GM12878 (cell line): ENCODE results near the gene KLHL15. TPM values are rescaled to one million over a fixed set of nuclear protein-coding genes. Genes with fewer than 3 reads are reported as not detected.

Experiments used
- ATAC-seq: fragments of 200-7000 bp; cut with Tn5 transposase; 3 replicates; pipeline ENCODE4 v1.9.1; 2020; ENCODE audit warnings: mild to moderate bottlenecking, moderate library complexity
- BruUV-seq: library from RNA; stranded (reverse); fragments of 400-500 nt; replicated peaks from 2 replicates; lab custom pipeline; 2021; lab: Mats Ljungman, UMichigan
- CTCF ChIA-PET: fragments of 300-600 bp; sonication (Branson Sonifier 250); formaldehyde crosslinking; extraction: SDS; loops from one replicate; lab custom pipeline; 2021; ENCODE audit warnings: inconsistent platforms; lab: Yijun Ruan, JAX
- POLR2A ChIA-PET: fragments of 350-600 bp; formaldehyde crosslinking; extraction: SDS; loops from one replicate; lab custom pipeline; 2021; ENCODE audit warnings: inconsistent platforms; lab: Charles Lee
- RAD21 ChIA-PET: fragments of 300-600 bp; sonication (Branson Sonifier 250); formaldehyde crosslinking; loops from one replicate; lab custom pipeline; 2023; ENCODE audit warnings: antibody characterized with exemption; ENCODE audit not compliant: unreplicated experiment; lab: Charles Lee
- SMC1A ChIA-PET: fragments of 300-600 bp; sonication (Branson Sonifier 250); formaldehyde crosslinking; loops from one replicate; lab custom pipeline; 2023; ENCODE audit not compliant: unreplicated experiment, uncharacterized antibody; lab: Charles Lee
- DNase-seq: peaks from one replicate; pipeline ENCODE4 v3.0.0-alpha.2; 2011; ENCODE audit warnings: low read depth, low spot score
- FAIRE-seq: peaks from 3 replicates; lab custom pipeline; 2011; peaks lifted over from hg19 to GRCh38; lab: Jason Lieb, UNC
- H2AFZ ChIP-seq: 2 replicates; pipeline ENCODE4 v1.6.0; 2011; ENCODE audit warnings: low read depth, low read length, control low read depth; ENCODE audit not compliant: control insufficient read depth
- H3K27ac ChIP-seq: 2 replicates; pipeline ENCODE4 v1.5.1; 2011; ENCODE audit warnings: control low read depth; ENCODE audit not compliant: control insufficient read depth, insufficient read depth
- H3K27me3 ChIP-seq, 2 experiments: replicated peaks in 1 of 2; 2 replicates each; pipeline versions ENCODE4 v1.6.0 to v1.6.1; 2011; ENCODE audit warnings: low read length in 1 of 2; ENCODE audit not compliant: control insufficient read depth in 2 of 2, insufficient read depth in 2 of 2
- H3K36me3 ChIP-seq, 2 experiments: 2 replicates each; pipeline ENCODE4 v1.5.1; 2011; ENCODE audit warnings: low read length in 1 of 2; ENCODE audit not compliant: control insufficient read depth in 2 of 2, insufficient read depth in 2 of 2
- H3K4me1 ChIP-seq: 2 replicates; pipeline ENCODE4 v1.6.1; 2011; ENCODE audit warnings: mild to moderate bottlenecking, low read length, moderate library complexity, mixed read lengths; ENCODE audit not compliant: control insufficient read depth, insufficient read depth
- H3K4me2 ChIP-seq: 2 replicates; pipeline ENCODE4 v1.6.0; 2011; ENCODE audit warnings: control low read depth; ENCODE audit not compliant: control insufficient read depth, insufficient read depth
- H3K4me3 ChIP-seq: fragments of 200-600 bp; sonication (generic); 2 replicates; pipeline ENCODE4 v1.5.1; 2016
- H3K79me2 ChIP-seq: 2 replicates; pipeline ENCODE4 v1.6.0; 2011; ENCODE audit warnings: low read length; ENCODE audit not compliant: control insufficient read depth, insufficient read depth
- H3K9ac ChIP-seq: 2 replicates; pipeline ENCODE4 v1.8.0; 2011; ENCODE audit warnings: low read length, control low read depth, mixed read lengths; ENCODE audit not compliant: control insufficient read depth, insufficient read depth
- H3K9me3 ChIP-seq: replicated peaks from 3 replicates; pipeline ENCODE4 v1.5.1; 2011; ENCODE audit warnings: mild to moderate bottlenecking, low read length; ENCODE audit not compliant: control insufficient read depth, insufficient read depth
- H4K20me1 ChIP-seq: 2 replicates; pipeline ENCODE4 v1.6.0; 2011; ENCODE audit not compliant: control insufficient read depth, insufficient read depth
- HDAC2 ChIP-seq: fragments of 200-600 bp; sonication (generic); IDR thresholded peaks from 2 replicates; pipeline ENCODE4 v1.6.1; 2017
- HDGF ChIP-seq: fragments of 450-650 bp; IDR thresholded peaks from 2 replicates; pipeline ENCODE4 v1.6.1; 2016; ENCODE audit warnings: antibody characterized with exemption
- IKZF2 ChIP-seq, 2 experiments: fragments of 450-650 bp; IDR thresholded peaks; 2 replicates each; pipeline ENCODE4 v1.6.1; 2017; ENCODE audit warnings: mild to moderate bottlenecking in 2 of 2, moderate library complexity in 2 of 2
- SPI1 ChIP-seq: IDR thresholded peaks from 2 replicates; pipeline ENCODE4 v1.6.1; 2011; ENCODE audit warnings: low read depth, mild to moderate bottlenecking, low read length, moderate library complexity, borderline replicate concordance; ENCODE audit not compliant: insufficient read depth
- TCF7 ChIP-seq: IDR thresholded peaks from 2 replicates; pipeline ENCODE4 v1.6.1; 2014; ENCODE audit warnings: antibody characterized with exemption, borderline replicate concordance
- WGBS: methylation state at CpG from one replicate; pipeline ENCODE4 v1.1.6; 2016; ENCODE audit warnings: low lambda C conversion rate; ENCODE audit not compliant: insufficient replicate concordance, insufficient coverage; ENCODE audit errors: missing lambda C conversion rate; 5-methylcytosine and 5-hydroxymethylcytosine counted together
- in situ Hi-C: fragments of 300-500 bp; cut with MboI; formaldehyde crosslinking; loops from 9 replicates; pipeline ENCODE4 v1.14.3; 2018; ENCODE audit warnings: mixed read lengths
- intact Hi-C: fragments of 100-400 bp; cut with micrococcal nuclease; formaldehyde crosslinking; loops from one replicate; pipeline ENCODE4 v1.14.2; 2022; ENCODE audit not compliant: unreplicated experiment
- polyA plus RNA-seq, 11 experiments: library from polyadenylated mRNA; depleted of rRNA in 4 of 11; unstranded in 6 of 11; stranded (reverse) in 5 of 11; fragments of >200 nt; fragmentation: Nextera tagmentation in 4 of 11; fragmentation: Illumina TruSeq in 1 of 11; extraction: Ambion mirVana in 4 of 11; extraction: Trizol in 1 of 11; gene quantifications; 1 replicate in 1 of 11; 2 replicates in 10 of 11; pipeline versions ENCODE4 v1.2.1 to v1.2.3, GENCODE V29; 2011 to 2016; ENCODE audit warnings: inconsistent platforms in 2 of 11, missing spikeins in 2 of 11, low read depth in 1 of 11
- total RNA-seq, 4 experiments: library from RNA; depleted of rRNA in 3 of 4; stranded (reverse); fragments of >200 nt in 3 of 4; fragmentation: Illumina TruSeq in 1 of 4; extraction: Trizol in 1 of 4; gene quantifications; 2 replicates each; pipeline versions ENCODE4 v1.2.1 to v1.2.3, GENCODE V29; 2013 to 2021
- TF ChIP-seq, protein P1 (sequence below): IDR thresholded peaks from 2 replicates; pipeline ENCODE4 v1.6.1; 2011; ENCODE audit warnings: low read depth, mild to moderate bottlenecking, low read length, moderate library complexity, borderline replicate concordance; ENCODE audit errors: extremely low read depth
- TF ChIP-seq, protein P2 (sequence below): fragments of 450-650 bp; formaldehyde crosslinking; IDR thresholded peaks from 2 replicates; pipeline ENCODE4 v1.4.0; 2022; ENCODE audit warnings: mild to moderate bottlenecking, moderate library complexity
- TF ChIP-seq, protein P3 (sequence below): fragments of 450-650 bp; IDR thresholded peaks from 2 replicates; pipeline ENCODE4 v1.6.1; 2018; ENCODE audit warnings: mild to moderate bottlenecking, low read depth, moderate library complexity; ENCODE audit not compliant: partially characterized antibody
- TF ChIP-seq, protein P4 (sequence below): fragments of 450-650 bp; IDR thresholded peaks from 2 replicates; pipeline ENCODE4 v1.6.1; 2017; ENCODE audit warnings: antibody characterized with exemption, mild to moderate bottlenecking, moderate library complexity

The KLHL15 gene
- total and polyA plus RNA-seq, 10 of the 15 experiments (the other 5 are each of a cell fraction or from before 2014, with no cell fraction given), result 1.4 to 7.0 (median 3.7) TPM

DNA sequence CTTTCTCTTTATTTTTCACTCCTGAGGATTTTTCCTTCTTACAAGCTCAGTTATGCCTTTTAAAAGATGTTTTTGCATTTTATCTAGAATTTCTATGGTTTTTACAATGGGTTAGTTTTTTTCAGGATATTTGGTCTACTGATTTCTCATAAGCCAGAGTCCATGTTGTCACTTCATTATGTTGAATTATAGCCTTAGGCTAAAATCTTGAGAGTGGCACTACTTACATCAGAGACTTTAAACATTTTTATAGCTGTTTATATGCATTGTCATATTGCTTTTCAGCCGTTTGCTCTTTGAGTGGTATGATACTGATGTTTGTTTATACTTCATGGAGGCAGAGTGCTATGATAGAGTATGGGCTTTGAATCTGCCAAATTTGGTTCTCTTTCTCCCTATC, 82.8 kb downstream of the KLHL15 start:
- Histone ChIP-seq H3K9me3 (no peaks in the 10 kb centered on the region), H3K4me2 (no peak overlapping the region), H3K36me3 (no peaks in the 10 kb centered on the region), H4K20me1 (no peaks in the 10 kb centered on the region), H3K4me1 (no peaks in the 10 kb centered on the region), H3K79me2 (no peaks in the 10 kb centered on the region), H3K27ac (no peak overlapping the region), H3K27me3 (peaks cover 0 to 3% of the 10 kb centered on the region in 2 experiments; a peak in 1 of 4 replicates), H3K9ac (no peak overlapping the region), H3K4me3 (no peak overlapping the region), H2AFZ (no peak overlapping the region)
- ATAC-seq (no peak), DNase-seq (no peak), FAIRE-seq (no peak)
- POLR2A ChIA-PET, result interaction anchor here (1.1 kb wide), 1 partner anchor 70 kb away, joined by 3 read pairs; no protein-coding TSS in a partner anchor
- CTCF ChIA-PET, result interaction anchor here (1.2 kb wide), 1 partner anchor 84 kb away, joined by 3 read pairs; no protein-coding TSS in a partner anchor
- SMC1A ChIA-PET, result no interaction called here
- BruUV-seq, result no TSS peak
- TF ChIP-seq HDAC2 (no peak), SPI1 (no peak), HDGF (no peak), IKZF2 (IDR thresholded peaks at IDR 0.05) (no peak), TCF7 (no peak)
- TF ChIP-seq, protein P1, sequence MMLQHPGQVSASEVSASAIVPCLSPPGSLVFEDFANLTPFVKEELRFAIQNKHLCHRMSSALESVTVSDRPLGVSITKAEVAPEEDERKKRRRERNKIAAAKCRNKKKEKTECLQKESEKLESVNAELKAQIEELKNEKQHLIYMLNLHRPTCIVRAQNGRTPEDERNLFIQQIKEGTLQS, result no peak
- TF ChIP-seq, protein P2, sequence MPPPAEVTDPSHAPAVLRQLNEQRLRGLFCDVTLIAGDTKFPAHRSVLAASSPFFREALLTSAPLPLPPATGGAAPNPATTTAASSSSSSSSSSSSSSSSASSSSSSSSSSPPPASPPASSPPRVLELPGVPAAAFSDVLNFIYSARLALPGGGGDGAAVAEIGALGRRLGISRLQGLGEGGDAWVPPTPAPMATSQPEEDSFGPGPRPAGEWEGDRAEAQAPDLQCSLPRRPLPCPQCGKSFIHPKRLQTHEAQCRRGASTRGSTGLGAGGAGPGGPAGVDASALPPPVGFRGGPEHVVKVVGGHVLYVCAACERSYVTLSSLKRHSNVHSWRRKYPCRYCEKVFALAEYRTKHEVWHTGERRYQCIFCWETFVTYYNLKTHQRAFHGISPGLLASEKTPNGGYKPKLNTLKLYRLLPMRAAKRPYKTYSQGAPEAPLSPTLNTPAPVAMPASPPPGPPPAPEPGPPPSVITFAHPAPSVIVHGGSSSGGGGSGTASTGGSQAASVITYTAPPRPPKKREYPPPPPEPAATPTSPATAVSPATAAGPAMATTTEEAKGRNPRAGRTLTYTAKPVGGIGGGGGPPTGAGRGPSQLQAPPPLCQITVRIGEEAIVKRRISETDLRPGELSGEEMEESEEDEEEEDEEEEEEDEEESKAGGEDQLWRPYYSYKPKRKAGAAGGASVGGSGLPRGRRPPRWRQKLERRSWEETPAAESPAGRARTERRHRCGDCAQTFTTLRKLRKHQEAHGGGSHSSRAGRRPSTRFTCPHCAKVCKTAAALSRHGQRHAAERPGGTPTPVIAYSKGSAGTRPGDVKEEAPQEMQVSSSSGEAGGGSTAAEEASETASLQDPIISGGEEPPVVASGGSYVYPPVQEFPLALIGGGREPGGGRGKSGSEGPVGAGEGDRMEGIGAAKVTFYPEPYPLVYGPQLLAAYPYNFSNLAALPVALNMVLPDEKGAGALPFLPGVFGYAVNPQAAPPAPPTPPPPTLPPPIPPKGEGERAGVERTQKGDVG (CRISPR knock-in tag), result no peak
- TF ChIP-seq, protein P3, sequence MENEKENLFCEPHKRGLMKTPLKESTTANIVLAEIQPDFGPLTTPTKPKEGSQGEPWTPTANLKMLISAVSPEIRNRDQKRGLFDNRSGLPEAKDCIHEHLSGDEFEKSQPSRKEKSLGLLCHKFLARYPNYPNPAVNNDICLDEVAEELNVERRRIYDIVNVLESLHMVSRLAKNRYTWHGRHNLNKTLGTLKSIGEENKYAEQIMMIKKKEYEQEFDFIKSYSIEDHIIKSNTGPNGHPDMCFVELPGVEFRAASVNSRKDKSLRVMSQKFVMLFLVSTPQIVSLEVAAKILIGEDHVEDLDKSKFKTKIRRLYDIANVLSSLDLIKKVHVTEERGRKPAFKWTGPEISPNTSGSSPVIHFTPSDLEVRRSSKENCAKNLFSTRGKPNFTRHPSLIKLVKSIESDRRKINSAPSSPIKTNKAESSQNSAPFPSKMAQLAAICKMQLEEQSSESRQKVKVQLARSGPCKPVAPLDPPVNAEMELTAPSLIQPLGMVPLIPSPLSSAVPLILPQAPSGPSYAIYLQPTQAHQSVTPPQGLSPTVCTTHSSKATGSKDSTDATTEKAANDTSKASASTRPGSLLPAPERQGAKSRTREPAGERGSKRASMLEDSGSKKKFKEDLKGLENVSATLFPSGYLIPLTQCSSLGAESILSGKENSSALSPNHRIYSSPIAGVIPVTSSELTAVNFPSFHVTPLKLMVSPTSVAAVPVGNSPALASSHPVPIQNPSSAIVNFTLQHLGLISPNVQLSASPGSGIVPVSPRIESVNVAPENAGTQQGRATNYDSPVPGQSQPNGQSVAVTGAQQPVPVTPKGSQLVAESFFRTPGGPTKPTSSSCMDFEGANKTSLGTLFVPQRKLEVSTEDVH, result no peak
- TF ChIP-seq, protein P4, sequence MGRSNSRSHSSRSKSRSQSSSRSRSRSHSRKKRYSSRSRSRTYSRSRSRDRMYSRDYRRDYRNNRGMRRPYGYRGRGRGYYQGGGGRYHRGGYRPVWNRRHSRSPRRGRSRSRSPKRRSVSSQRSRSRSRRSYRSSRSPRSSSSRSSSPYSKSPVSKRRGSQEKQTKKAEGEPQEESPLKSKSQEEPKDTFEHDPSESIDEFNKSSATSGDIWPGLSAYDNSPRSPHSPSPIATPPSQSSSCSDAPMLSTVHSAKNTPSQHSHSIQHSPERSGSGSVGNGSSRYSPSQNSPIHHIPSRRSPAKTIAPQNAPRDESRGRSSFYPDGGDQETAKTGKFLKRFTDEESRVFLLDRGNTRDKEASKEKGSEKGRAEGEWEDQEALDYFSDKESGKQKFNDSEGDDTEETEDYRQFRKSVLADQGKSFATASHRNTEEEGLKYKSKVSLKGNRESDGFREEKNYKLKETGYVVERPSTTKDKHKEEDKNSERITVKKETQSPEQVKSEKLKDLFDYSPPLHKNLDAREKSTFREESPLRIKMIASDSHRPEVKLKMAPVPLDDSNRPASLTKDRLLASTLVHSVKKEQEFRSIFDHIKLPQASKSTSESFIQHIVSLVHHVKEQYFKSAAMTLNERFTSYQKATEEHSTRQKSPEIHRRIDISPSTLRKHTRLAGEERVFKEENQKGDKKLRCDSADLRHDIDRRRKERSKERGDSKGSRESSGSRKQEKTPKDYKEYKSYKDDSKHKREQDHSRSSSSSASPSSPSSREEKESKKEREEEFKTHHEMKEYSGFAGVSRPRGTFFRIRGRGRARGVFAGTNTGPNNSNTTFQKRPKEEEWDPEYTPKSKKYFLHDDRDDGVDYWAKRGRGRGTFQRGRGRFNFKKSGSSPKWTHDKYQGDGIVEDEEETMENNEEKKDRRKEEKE, result no peak
- RAD21 ChIA-PET, result interaction anchor here (0.7 to 1.7 kb wide), 2 partner anchors 298 to 993 kb away, joined by 3 read pairs; no protein-coding TSS in a partner anchor
- in situ Hi-C loops (no loop called here), intact Hi-C loops (no loop called here)
- WGBS, result 0% methylated on average over 1 of the region's 1 CpG
